GM12875 (cell line): Measurements from ENCODE around the gene TMEM117.
A peak's percentile ranks its signal among the peaks of the same experiment; 100 is the strongest.

Experiments
- H3K4me3 ChIP-seq: one replicate; pipeline ENCODE4 v1.5.1; 2011; ENCODE audit warnings: low read depth, low read length, control low read depth
- CTCF ChIP-seq: IDR thresholded peaks from 2 replicates; pipeline ENCODE4 v1.5.1; 2011; ENCODE audit warnings: low read depth, mild to moderate bottlenecking, control low read depth, inconsistent platforms, low read length, moderate library complexity, borderline replicate concordance; ENCODE audit not compliant: insufficient read depth

TMEM117 gene

GRCh38 chr12:43805860-43806736, 29.8 kb upstream of the TMEM117 start, which contains the start of gene TWF1:
TWF1 (minus strand) TSS chr12:43806317; CDS start chr12:43806245, 72 bp downstream.
- H3K4me3 ChIP-seq = peak within 1 kb of the TSS; percentile 99
- TF ChIP-seq CTCF = peak; percentile 14; the same call in 1 of the 2 replicates

GRCh38 chr12:43806737-43807072, 29.2 kb upstream of the TMEM117 start:
- H3K4me3 ChIP-seq = peak overlapping the region; percentile 99
- TF ChIP-seq CTCF = no peak

- H3K4me3 ChIP-seq = no peak overlapping the region
- no peak for TF ChIP-seq CTCF
Observed at GRCh38 chr12:43807386-43807785, 28.5 kb upstream of the TMEM117 start.

- no peak for TF ChIP-seq CTCF
- no peak overlapping the region for H3K4me3 ChIP-seq
Observed at GRCh38 chr12:43812057-43812456, 23.8 kb upstream of the TMEM117 start.

- no peak for TF ChIP-seq CTCF
Observed at GRCh38 chr12:43812926-43813325, 23.0 kb upstream of the TMEM117 start.

GRCh38 chr12:43815416-43815815, 20.5 kb upstream of the TMEM117 start:
- no peak for TF ChIP-seq CTCF
- H3K4me3 ChIP-seq = no peak overlapping the region

More at GRCh38 chr12:43812926-43813325, 23.0 kb upstream of the TMEM117 start:
- no peak overlapping the region for H3K4me3 ChIP-seq

GRCh38 chr12:43816168-43816567, 19.7 kb upstream of the TMEM117 start:
- no peak overlapping the region for H3K4me3 ChIP-seq
- TF ChIP-seq CTCF = no peak
